ENCODE data around the gene EXO1. TPM values are rescaled to one million over a fixed set of nuclear protein-coding genes. Genes with fewer than 3 reads are reported as not detected.

EXO1 gene
- polyA plus RNA-seq, 1 donor (not counting 4 experiments of a cell fraction or from before 2014, with no cell fraction given): 5.4 TPM

DNA sequence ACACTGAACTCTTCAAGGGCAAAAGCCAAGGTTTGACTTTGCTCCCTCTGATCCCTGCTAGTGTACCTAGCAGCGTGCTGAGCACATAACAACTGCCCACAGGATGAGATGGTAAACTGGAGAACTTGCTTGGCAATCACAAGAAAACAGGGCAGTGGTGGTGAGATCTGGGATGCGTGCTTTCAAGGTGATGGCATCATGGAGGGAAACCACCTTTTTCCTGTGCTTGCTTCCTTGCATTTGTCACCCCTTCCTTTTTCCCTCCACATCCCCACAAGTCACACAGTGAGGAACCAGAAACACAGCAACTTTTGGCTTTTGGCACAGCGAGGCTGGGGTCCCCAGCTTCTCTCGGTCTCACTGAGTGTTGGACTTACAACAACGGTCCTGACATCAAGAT lies 78.1 kb downstream of the EXO1 start:
- dilution Hi-C loops (cut with MboI; ENCODE audit: extremely low pct_ligation_motif_present, low sequenced_read_pairs): no loop called here

DNA sequence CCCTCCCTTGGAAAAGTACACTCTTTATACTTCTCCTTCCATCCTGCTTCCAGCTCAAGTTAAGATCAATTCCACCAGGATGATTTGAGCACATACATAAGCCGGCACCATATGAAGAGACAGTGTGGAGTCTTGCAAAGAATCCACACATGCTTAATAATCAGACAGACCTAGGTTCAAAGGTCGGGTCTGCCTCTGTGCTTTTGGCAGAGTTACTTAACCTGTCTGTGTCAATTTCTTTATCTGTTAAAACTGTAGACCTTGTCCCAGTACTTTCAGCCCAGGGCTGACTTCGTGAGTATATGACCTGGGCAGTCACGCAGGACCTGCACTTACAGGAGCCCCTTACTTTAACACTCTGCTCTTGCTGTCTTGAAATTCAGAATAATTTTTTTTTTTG lies 79.3 kb downstream of the EXO1 start:
- Histone ChIP-seq H4K20me1 (ENCODE audit: control insufficient read depth, extremely low read depth, insufficient read depth, low read length) (no peaks in the 10 kb centered on the region), H3K4me3 (ENCODE audit: control insufficient read depth in 2 of 3, extremely low read depth in 1 of 3, insufficient read depth in 2 of 3, low read depth in 1 of 3, low read length in 3 of 3) (no peak overlapping the region), H3K9me3 (ENCODE audit: control insufficient read depth, low read depth, low read length) (no peaks in the 10 kb centered on the region), H3K9ac (ENCODE audit: control insufficient read depth, extremely low read depth, insufficient read depth, low read length) (no peak overlapping the region), H3K36me3 (ENCODE audit: control insufficient read depth in 2 of 2, extremely low read depth in 1 of 2, insufficient read depth in 2 of 2, low read length in 2 of 2) (no peaks in the 10 kb centered on the region), H3K27me3 (ENCODE audit: control insufficient read depth, extremely low read depth, insufficient read depth, low read length) (no peaks in the 10 kb centered on the region), H3K9me1 (ENCODE audit: control insufficient read depth, extremely low read depth, insufficient read depth, low read length) (no peaks in the 10 kb centered on the region), H2AFZ (ENCODE audit: control insufficient read depth, low read length) (no peak overlapping the region), H3K4me1 (ENCODE audit: control insufficient read depth, extremely low read depth, insufficient read depth, low read length) (no peaks in the 10 kb centered on the region), H3K27ac (ENCODE audit: control insufficient read depth, insufficient read depth, low read length) (no peak overlapping the region), H3K79me2 (ENCODE audit: control insufficient read depth, insufficient read depth, low read length) (no peaks in the 10 kb centered on the region), H3K4me2 (ENCODE audit: control insufficient read depth, extremely low read depth, insufficient read depth, low read depth, low read length) (no peak overlapping the region)
- no peak for FAIRE-seq
- dilution Hi-C loops (cut with MboI; ENCODE audit: extremely low pct_ligation_motif_present, low sequenced_read_pairs): no loop called here
- DNase-seq (ENCODE audit: low read depth, low spot score): no peak
- TF ChIP-seq, protein P1, sequence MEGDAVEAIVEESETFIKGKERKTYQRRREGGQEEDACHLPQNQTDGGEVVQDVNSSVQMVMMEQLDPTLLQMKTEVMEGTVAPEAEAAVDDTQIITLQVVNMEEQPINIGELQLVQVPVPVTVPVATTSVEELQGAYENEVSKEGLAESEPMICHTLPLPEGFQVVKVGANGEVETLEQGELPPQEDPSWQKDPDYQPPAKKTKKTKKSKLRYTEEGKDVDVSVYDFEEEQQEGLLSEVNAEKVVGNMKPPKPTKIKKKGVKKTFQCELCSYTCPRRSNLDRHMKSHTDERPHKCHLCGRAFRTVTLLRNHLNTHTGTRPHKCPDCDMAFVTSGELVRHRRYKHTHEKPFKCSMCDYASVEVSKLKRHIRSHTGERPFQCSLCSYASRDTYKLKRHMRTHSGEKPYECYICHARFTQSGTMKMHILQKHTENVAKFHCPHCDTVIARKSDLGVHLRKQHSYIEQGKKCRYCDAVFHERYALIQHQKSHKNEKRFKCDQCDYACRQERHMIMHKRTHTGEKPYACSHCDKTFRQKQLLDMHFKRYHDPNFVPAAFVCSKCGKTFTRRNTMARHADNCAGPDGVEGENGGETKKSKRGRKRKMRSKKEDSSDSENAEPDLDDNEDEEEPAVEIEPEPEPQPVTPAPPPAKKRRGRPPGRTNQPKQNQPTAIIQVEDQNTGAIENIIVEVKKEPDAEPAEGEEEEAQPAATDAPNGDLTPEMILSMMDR (optimal IDR thresholded peaks at IDR 0.05 in 1 of 3, IDR thresholded peaks at IDR 0.05 in 1 of 3, conservative IDR thresholded peaks at IDR 0.05 in 1 of 3; ENCODE audit: extremely low read depth in 1 of 3, insufficient read depth in 2 of 3, low read length in 3 of 3): no peak
- no peak for TF ChIP-seq EZH2 (IDR thresholded peaks at IDR 0.05; ENCODE audit: low read length)

More for the DNA sequence above, 78.1 kb downstream of the EXO1 start:
- H3K27me3 ChIP-seq (ENCODE audit: control insufficient read depth, extremely low read depth, insufficient read depth, low read length): no peaks in the 10 kb centered on the region
- no peak overlapping the region for H3K4me3 ChIP-seq (ENCODE audit: control insufficient read depth in 2 of 3, extremely low read depth in 1 of 3, insufficient read depth in 2 of 3, low read depth in 1 of 3, low read length in 3 of 3)
- no peak for DNase-seq (ENCODE audit: low read depth, low spot score)
- no peaks in the 10 kb centered on the region for H3K9me1 ChIP-seq (ENCODE audit: control insufficient read depth, extremely low read depth, insufficient read depth, low read length)
- no peak overlapping the region for H3K4me2 ChIP-seq (ENCODE audit: control insufficient read depth, extremely low read depth, insufficient read depth, low read depth, low read length)
- TF ChIP-seq, protein P1 (optimal IDR thresholded peaks at IDR 0.05 in 1 of 3, IDR thresholded peaks at IDR 0.05 in 1 of 3, conservative IDR thresholded peaks at IDR 0.05 in 1 of 3; ENCODE audit: extremely low read depth in 1 of 3, insufficient read depth in 2 of 3, low read length in 3 of 3): no peak
- no peak for TF ChIP-seq EZH2 (IDR thresholded peaks at IDR 0.05; ENCODE audit: low read length)
- H4K20me1 ChIP-seq (ENCODE audit: control insufficient read depth, extremely low read depth, insufficient read depth, low read length): no peaks in the 10 kb centered on the region
- H3K79me2 ChIP-seq (ENCODE audit: control insufficient read depth, insufficient read depth, low read length): no peaks in the 10 kb centered on the region
- H3K9ac ChIP-seq (ENCODE audit: control insufficient read depth, extremely low read depth, insufficient read depth, low read length): no peak overlapping the region
- no peaks in the 10 kb centered on the region for H3K9me3 ChIP-seq (ENCODE audit: control insufficient read depth, low read depth, low read length)
- no peak for FAIRE-seq
- no peaks in the 10 kb centered on the region for H3K4me1 ChIP-seq (ENCODE audit: control insufficient read depth, extremely low read depth, insufficient read depth, low read length)
- H3K36me3 ChIP-seq (ENCODE audit: control insufficient read depth in 2 of 2, extremely low read depth in 1 of 2, insufficient read depth in 2 of 2, low read length in 2 of 2): no peaks in the 10 kb centered on the region
- no peak overlapping the region for H2AFZ ChIP-seq (ENCODE audit: control insufficient read depth, low read length)
- H3K27ac ChIP-seq (ENCODE audit: control insufficient read depth, insufficient read depth, low read length): no peak overlapping the region

Measured in keratinocyte (primary cell).